ENCODE measurements around the gene PPP1R15B.

Gene PPP1R15B

DNA sequence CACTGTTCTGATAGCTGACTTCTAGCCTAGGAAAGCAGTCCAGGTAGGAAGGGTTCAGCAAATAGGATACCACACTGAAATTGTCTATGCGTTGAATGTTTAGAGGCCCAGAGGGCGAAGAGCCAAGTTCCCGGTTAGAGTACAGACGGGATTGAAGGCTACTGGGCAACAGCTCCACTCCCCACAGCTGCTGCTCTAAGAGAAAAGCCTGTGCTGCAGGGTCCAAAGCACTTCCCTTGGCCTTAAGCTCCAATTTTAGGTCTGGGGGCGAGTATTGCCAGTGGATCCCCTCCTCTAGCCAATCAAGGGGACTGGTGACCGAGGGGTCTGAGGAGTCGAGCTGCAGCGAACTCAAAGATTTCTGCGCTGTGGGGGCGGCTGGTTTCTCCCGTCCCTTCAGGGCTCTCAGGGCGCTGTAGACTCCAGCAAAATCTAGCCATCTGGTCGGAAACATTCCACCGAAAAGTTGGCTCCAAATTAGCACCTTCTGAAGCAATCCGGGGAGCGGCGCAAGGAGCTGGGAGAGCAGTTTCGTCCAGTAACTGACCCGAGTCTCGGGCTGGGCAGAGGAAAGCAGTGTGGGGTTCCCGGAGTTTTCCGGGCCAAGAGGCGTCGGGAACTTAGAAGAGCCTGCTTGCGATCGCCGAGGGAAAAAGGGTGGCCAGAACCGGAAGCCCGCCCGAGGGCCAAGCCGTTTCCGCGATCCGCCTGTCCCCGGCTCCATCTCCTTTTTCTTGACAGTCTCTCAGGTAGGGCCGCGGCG is 748 bp downstream of the PPP1R15B start:
- Histone ChIP-seq H2BK120ac (ENCODE audit: low read depth, low read length) (no peak overlapping the region), H3K79me2 (ENCODE audit: control insufficient read depth, insufficient read depth, low read length) (peaks cover 53% of the 10 kb centered on the region), H3K4ac (ENCODE audit: low read depth, low read length) (peak overlapping the region; percentile 82), H3K9ac (ENCODE audit: low read length) (peak overlapping the region; percentile 99), H3K23ac (ENCODE audit: low read length) (peak overlapping the region; percentile 98), H3K56ac (ENCODE audit: low read length) (peak overlapping the region; percentile 99), H2BK15ac (replicated peaks; ENCODE audit: low read depth) (no peak overlapping the region), H3K4me1 (ENCODE audit: control insufficient read depth, low read depth, low read length) (no peaks in the 10 kb centered on the region), H3K4me2 (ENCODE audit: low read length) (peak overlapping the region; percentile 31), H3K27me3 (ENCODE audit: insufficient read depth, low read length, poor library complexity) (no peaks in the 10 kb centered on the region), H3K4me3 (ENCODE audit: low read length) (peak overlapping the region; percentile 92), H2BK5ac (ENCODE audit: low read length) (peak overlapping the region; percentile 93), H3K36me3 (ENCODE audit: control insufficient read depth, insufficient read depth, low read length) (peaks cover 2% of the 10 kb centered on the region), H4K5ac (ENCODE audit: low read length) (no peak overlapping the region), H3K27ac (ENCODE audit: low read depth, low read length) (peak overlapping the region; percentile 83), H2AK5ac (ENCODE audit: low read length) (no peak overlapping the region), H3K79me1 (ENCODE audit: low read length) (no peaks in the 10 kb centered on the region), H3K18ac (ENCODE audit: low read length) (peak overlapping the region; percentile 44), H4K8ac (ENCODE audit: low read depth, low read length) (no peak overlapping the region)
- peak; percentile 62 for DNase-seq
- no CpG with 5 or more reads among the region's 38 CpGs for WGBS (ENCODE audit: extremely low coverage, insufficient coverage, low lambda C conversion rate)

GRCh38 chr1:204409836-204410687 is 1.6 kb downstream of the PPP1R15B start:
- Histone ChIP-seq H2BK15ac (replicated peaks; ENCODE audit: low read depth) (no peak overlapping the region), H2BK120ac (ENCODE audit: low read depth, low read length) (no peak overlapping the region), H3K4me1 (ENCODE audit: control insufficient read depth, low read depth, low read length) (no peaks in the 10 kb centered on the region), H3K27me3 (ENCODE audit: insufficient read depth, low read length, poor library complexity) (no peaks in the 10 kb centered on the region), H3K18ac (ENCODE audit: low read length) (peak overlapping the region; percentile 44), H4K8ac (ENCODE audit: low read depth, low read length) (no peak overlapping the region), H3K79me1 (ENCODE audit: low read length) (no peaks in the 10 kb centered on the region), H2AK5ac (ENCODE audit: low read length) (no peak overlapping the region), H3K79me2 (ENCODE audit: control insufficient read depth, insufficient read depth, low read length) (peaks cover 59% of the 10 kb centered on the region), H3K56ac (ENCODE audit: low read length) (peak overlapping the region; percentile 99), H3K23ac (ENCODE audit: low read length) (no peak overlapping the region), H3K4me3 (ENCODE audit: low read length) (peak overlapping the region; percentile 92), H3K9ac (ENCODE audit: low read length) (peak overlapping the region; percentile 99), H3K4me2 (ENCODE audit: low read length) (peak overlapping the region; percentile 31), H3K4ac (ENCODE audit: low read depth, low read length) (no peak overlapping the region), H2BK5ac (ENCODE audit: low read length) (no peak overlapping the region), H4K5ac (ENCODE audit: low read length) (no peak overlapping the region), H3K36me3 (ENCODE audit: control insufficient read depth, insufficient read depth, low read length) (peaks cover 3% of the 10 kb centered on the region), H3K27ac (ENCODE audit: low read depth, low read length) (no peak overlapping the region)
- DNase-seq: no peak
- WGBS (ENCODE audit: extremely low coverage, insufficient coverage, low lambda C conversion rate): no CpG with 5 or more reads among the region's 10 CpGs

- Histone ChIP-seq H3K4me2 (ENCODE audit: low read length) (peak overlapping the region; percentile 31), H2BK5ac (ENCODE audit: low read length) (no peak overlapping the region), H2BK120ac (ENCODE audit: low read depth, low read length) (no peak overlapping the region), H3K27me3 (ENCODE audit: insufficient read depth, low read length, poor library complexity) (no peaks in the 10 kb centered on the region), H3K4ac (ENCODE audit: low read depth, low read length) (no peak overlapping the region), H4K8ac (ENCODE audit: low read depth, low read length) (no peak overlapping the region), H3K56ac (ENCODE audit: low read length) (peak overlapping the region; percentile 99), H3K79me2 (ENCODE audit: control insufficient read depth, insufficient read depth, low read length) (peaks cover 67% of the 10 kb centered on the region), H3K9ac (ENCODE audit: low read length) (peak overlapping the region; percentile 99), H3K23ac (ENCODE audit: low read length) (peak overlapping the region; percentile 83), H3K36me3 (ENCODE audit: control insufficient read depth, insufficient read depth, low read length) (peaks cover 3% of the 10 kb centered on the region), H2BK15ac (replicated peaks; ENCODE audit: low read depth) (no peak overlapping the region), H3K4me3 (ENCODE audit: low read length) (peak overlapping the region; percentile 92), H3K18ac (ENCODE audit: low read length) (no peak overlapping the region), H2AK5ac (ENCODE audit: low read length) (no peak overlapping the region), H4K5ac (ENCODE audit: low read length) (no peak overlapping the region), H3K79me1 (ENCODE audit: low read length) (no peaks in the 10 kb centered on the region), H3K27ac (ENCODE audit: low read depth, low read length) (no peak overlapping the region), H3K4me1 (ENCODE audit: control insufficient read depth, low read depth, low read length) (no peaks in the 10 kb centered on the region)
- WGBS (ENCODE audit: extremely low coverage, insufficient coverage, low lambda C conversion rate): no CpG with 5 or more reads among the region's 3 CpGs
- DNase-seq: no peak
Observed at GRCh38 chr1:204409123-204409522, 2.5 kb downstream of the PPP1R15B start.

GRCh38 chr1:204408602-204409001 is 3.0 kb downstream of the PPP1R15B start:
- DNase-seq: no peak
- H3K4me3 ChIP-seq (ENCODE audit: low read length): peak overlapping the region; percentile 92
- no peak overlapping the region for H2BK120ac ChIP-seq (ENCODE audit: low read depth, low read length)
- peaks cover 4% of the 10 kb centered on the region for H3K36me3 ChIP-seq (ENCODE audit: control insufficient read depth, insufficient read depth, low read length)
- H3K27ac ChIP-seq (ENCODE audit: low read depth, low read length): no peak overlapping the region
- peak overlapping the region; percentile 99 for H3K9ac ChIP-seq (ENCODE audit: low read length)
- H4K8ac ChIP-seq (ENCODE audit: low read depth, low read length): no peak overlapping the region
- peak overlapping the region; percentile 39 for H3K4me2 ChIP-seq (ENCODE audit: low read length)
- H4K5ac ChIP-seq (ENCODE audit: low read length): no peak overlapping the region
- H3K23ac ChIP-seq (ENCODE audit: low read length): no peak overlapping the region
- no CpG with 5 or more reads among the region's 1 CpG for WGBS (ENCODE audit: extremely low coverage, insufficient coverage, low lambda C conversion rate)
- H3K56ac ChIP-seq (ENCODE audit: low read length): no peak overlapping the region
- H2BK15ac ChIP-seq (replicated peaks; ENCODE audit: low read depth): no peak overlapping the region
- H3K79me1 ChIP-seq (ENCODE audit: low read length): peaks cover 2% of the 10 kb centered on the region
- H2BK5ac ChIP-seq (ENCODE audit: low read length): no peak overlapping the region
- no peaks in the 10 kb centered on the region for H3K27me3 ChIP-seq (ENCODE audit: insufficient read depth, low read length, poor library complexity)
- no peak overlapping the region for H2AK5ac ChIP-seq (ENCODE audit: low read length)
- no peak overlapping the region for H3K18ac ChIP-seq (ENCODE audit: low read length)
- no peaks in the 10 kb centered on the region for H3K4me1 ChIP-seq (ENCODE audit: control insufficient read depth, low read depth, low read length)
- H3K4ac ChIP-seq (ENCODE audit: low read depth, low read length): no peak overlapping the region
- peaks cover 72% of the 10 kb centered on the region for H3K79me2 ChIP-seq (ENCODE audit: control insufficient read depth, insufficient read depth, low read length)

- Histone ChIP-seq H2AK5ac (ENCODE audit: low read length) (no peak overlapping the region), H3K4me1 (ENCODE audit: control insufficient read depth, low read depth, low read length) (no peaks in the 10 kb centered on the region), H2BK15ac (replicated peaks; ENCODE audit: low read depth) (no peak overlapping the region), H3K27ac (ENCODE audit: low read depth, low read length) (no peak overlapping the region), H2BK120ac (ENCODE audit: low read depth, low read length) (no peak overlapping the region), H3K4ac (ENCODE audit: low read depth, low read length) (no peak overlapping the region), H3K18ac (ENCODE audit: low read length) (no peak overlapping the region), H2BK5ac (ENCODE audit: low read length) (no peak overlapping the region), H3K56ac (ENCODE audit: low read length) (peak overlapping the region; percentile 62), H3K4me3 (ENCODE audit: low read length) (peak overlapping the region; percentile 92), H3K79me2 (ENCODE audit: control insufficient read depth, insufficient read depth, low read length) (peaks cover 72% of the 10 kb centered on the region), H3K23ac (ENCODE audit: low read length) (no peak overlapping the region), H4K8ac (ENCODE audit: low read depth, low read length) (no peak overlapping the region), H4K5ac (ENCODE audit: low read length) (no peak overlapping the region), H3K79me1 (ENCODE audit: low read length) (peaks cover 2% of the 10 kb centered on the region), H3K36me3 (ENCODE audit: control insufficient read depth, insufficient read depth, low read length) (peaks cover 4% of the 10 kb centered on the region), H3K4me2 (ENCODE audit: low read length) (peak overlapping the region; percentile 30), H3K27me3 (ENCODE audit: insufficient read depth, low read length, poor library complexity) (no peaks in the 10 kb centered on the region), H3K9ac (ENCODE audit: low read length) (peak overlapping the region; percentile 54)
- WGBS (ENCODE audit: extremely low coverage, insufficient coverage, low lambda C conversion rate): no CpG with 5 or more reads among the region's 2 CpGs
- no peak for DNase-seq
Observed at GRCh38 chr1:204408074-204408507, 3.5 kb downstream of the PPP1R15B start.
